Measurements from ENCODE around the gene GRK5.

GRK5 gene

GRCh38 chr10:119499677-119500002 is 292.3 kb downstream of the GRK5 start:
- H3K27ac ChIP-seq (ENCODE audit: low read length) = no peak overlapping the region
- no peaks in the 10 kb centered on the region for H4K20me1 ChIP-seq (ENCODE audit: insufficient read depth, low read length)
- no peaks in the 10 kb centered on the region for H3K4me1 ChIP-seq (ENCODE audit: low read length)
- no peaks in the 10 kb centered on the region for H3K36me3 ChIP-seq (replicated peaks; ENCODE audit: insufficient read depth, low read length)
- no peak for DNase-seq
- H3K9me2 ChIP-seq (replicated peaks; ENCODE audit: insufficient read depth, low read length) = no peaks in the 10 kb centered on the region
- no peaks in the 10 kb centered on the region for H3K9me3 ChIP-seq (replicated peaks; ENCODE audit: insufficient read depth, low read length)
- no peak overlapping the region for H3K4me2 ChIP-seq (ENCODE audit: low read depth, low read length)
- H3K79me2 ChIP-seq (ENCODE audit: low read length) = no peaks in the 10 kb centered on the region
- H3F3A ChIP-seq (ENCODE audit: insufficient read depth, low read length) = no peaks in the 10 kb centered on the region
- no peak overlapping the region for H3K9ac ChIP-seq (ENCODE audit: low read length)
- no peak overlapping the region for H3K4me3 ChIP-seq (ENCODE audit: low read length)
- H3K27me3 ChIP-seq (replicated peaks; ENCODE audit: insufficient read depth, low read length) = no peaks in the 10 kb centered on the region
- no peak overlapping the region for H2AFZ ChIP-seq (ENCODE audit: low read length)
- TF ChIP-seq EZH2 (optimal IDR thresholded peaks at IDR 0.05; ENCODE audit: low read depth, low read length) (no peak), EZH2phosphoT487 (IDR thresholded peaks at IDR 0.05; ENCODE audit: low read length) (no peak)
- TF ChIP-seq, protein P1, sequence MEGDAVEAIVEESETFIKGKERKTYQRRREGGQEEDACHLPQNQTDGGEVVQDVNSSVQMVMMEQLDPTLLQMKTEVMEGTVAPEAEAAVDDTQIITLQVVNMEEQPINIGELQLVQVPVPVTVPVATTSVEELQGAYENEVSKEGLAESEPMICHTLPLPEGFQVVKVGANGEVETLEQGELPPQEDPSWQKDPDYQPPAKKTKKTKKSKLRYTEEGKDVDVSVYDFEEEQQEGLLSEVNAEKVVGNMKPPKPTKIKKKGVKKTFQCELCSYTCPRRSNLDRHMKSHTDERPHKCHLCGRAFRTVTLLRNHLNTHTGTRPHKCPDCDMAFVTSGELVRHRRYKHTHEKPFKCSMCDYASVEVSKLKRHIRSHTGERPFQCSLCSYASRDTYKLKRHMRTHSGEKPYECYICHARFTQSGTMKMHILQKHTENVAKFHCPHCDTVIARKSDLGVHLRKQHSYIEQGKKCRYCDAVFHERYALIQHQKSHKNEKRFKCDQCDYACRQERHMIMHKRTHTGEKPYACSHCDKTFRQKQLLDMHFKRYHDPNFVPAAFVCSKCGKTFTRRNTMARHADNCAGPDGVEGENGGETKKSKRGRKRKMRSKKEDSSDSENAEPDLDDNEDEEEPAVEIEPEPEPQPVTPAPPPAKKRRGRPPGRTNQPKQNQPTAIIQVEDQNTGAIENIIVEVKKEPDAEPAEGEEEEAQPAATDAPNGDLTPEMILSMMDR (IDR thresholded peaks at IDR 0.05; ENCODE audit: low read length) = no peak

GRCh38 chr10:119500123-119500795 is 292.9 kb downstream of the GRK5 start:
- no peak overlapping the region for H3K4me3 ChIP-seq (ENCODE audit: low read length)
- no peaks in the 10 kb centered on the region for H3K9me3 ChIP-seq (replicated peaks; ENCODE audit: insufficient read depth, low read length)
- no peak overlapping the region for H3K27ac ChIP-seq (ENCODE audit: low read length)
- no peaks in the 10 kb centered on the region for H3F3A ChIP-seq (ENCODE audit: insufficient read depth, low read length)
- TF ChIP-seq EZH2phosphoT487 (IDR thresholded peaks at IDR 0.05; ENCODE audit: low read length) = no peak
- TF ChIP-seq, protein P1 (IDR thresholded peaks at IDR 0.05; ENCODE audit: low read length) = no peak
- no peak for TF ChIP-seq EZH2 (optimal IDR thresholded peaks at IDR 0.05; ENCODE audit: low read depth, low read length)
- no peak overlapping the region for H3K4me2 ChIP-seq (ENCODE audit: low read depth, low read length)
- H3K36me3 ChIP-seq (replicated peaks; ENCODE audit: insufficient read depth, low read length) = no peaks in the 10 kb centered on the region
- H3K9me2 ChIP-seq (replicated peaks; ENCODE audit: insufficient read depth, low read length) = no peaks in the 10 kb centered on the region
- no peak overlapping the region for H3K9ac ChIP-seq (ENCODE audit: low read length)
- no peaks in the 10 kb centered on the region for H3K27me3 ChIP-seq (replicated peaks; ENCODE audit: insufficient read depth, low read length)
- H4K20me1 ChIP-seq (ENCODE audit: insufficient read depth, low read length) = no peaks in the 10 kb centered on the region
- H2AFZ ChIP-seq (ENCODE audit: low read length) = no peak overlapping the region
- no peaks in the 10 kb centered on the region for H3K4me1 ChIP-seq (ENCODE audit: low read length)
- DNase-seq = no peak
- H3K79me2 ChIP-seq (ENCODE audit: low read length) = no peaks in the 10 kb centered on the region

DNA sequence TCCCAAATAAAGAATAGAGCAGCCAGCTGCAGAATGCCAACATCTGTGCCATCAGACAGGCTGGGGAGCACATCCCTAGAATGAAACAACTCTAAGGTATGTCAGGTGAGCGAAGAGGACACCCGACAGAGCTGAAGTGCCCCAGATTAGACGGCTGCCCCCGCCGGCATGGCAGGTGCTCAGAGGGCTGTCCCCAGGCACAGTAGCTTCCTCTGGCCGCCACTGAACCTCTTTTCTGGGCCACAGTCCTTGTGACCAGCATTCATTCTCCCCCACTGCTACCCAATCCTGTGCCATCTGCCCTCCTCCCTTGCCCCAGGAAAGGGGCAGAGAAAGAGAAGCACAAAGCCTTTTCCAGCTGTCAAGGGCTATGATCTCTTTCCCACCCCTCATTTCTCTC is 293.4 kb downstream of the GRK5 start:
- no peaks in the 10 kb centered on the region for H3K36me3 ChIP-seq (replicated peaks; ENCODE audit: insufficient read depth, low read length)
- no peak overlapping the region for H2AFZ ChIP-seq (ENCODE audit: low read length)
- H3K9ac ChIP-seq (ENCODE audit: low read length) = no peak overlapping the region
- no peaks in the 10 kb centered on the region for H3K27me3 ChIP-seq (replicated peaks; ENCODE audit: insufficient read depth, low read length)
- no peak for DNase-seq
- H3K4me2 ChIP-seq (ENCODE audit: low read depth, low read length) = no peak overlapping the region
- TF ChIP-seq EZH2 (optimal IDR thresholded peaks at IDR 0.05; ENCODE audit: low read depth, low read length) (no peak), EZH2phosphoT487 (IDR thresholded peaks at IDR 0.05; ENCODE audit: low read length) (no peak)
- TF ChIP-seq, protein P1 (IDR thresholded peaks at IDR 0.05; ENCODE audit: low read length) = no peak
- H3K27ac ChIP-seq (ENCODE audit: low read length) = no peak overlapping the region
- H3K9me3 ChIP-seq (replicated peaks; ENCODE audit: insufficient read depth, low read length) = no peaks in the 10 kb centered on the region
- H3K4me1 ChIP-seq (ENCODE audit: low read length) = no peaks in the 10 kb centered on the region
- H3K79me2 ChIP-seq (ENCODE audit: low read length) = no peaks in the 10 kb centered on the region
- H3K4me3 ChIP-seq (ENCODE audit: low read length) = no peak overlapping the region
- H3K9me2 ChIP-seq (replicated peaks; ENCODE audit: insufficient read depth, low read length) = no peaks in the 10 kb centered on the region
- no peaks in the 10 kb centered on the region for H3F3A ChIP-seq (ENCODE audit: insufficient read depth, low read length)
- no peaks in the 10 kb centered on the region for H4K20me1 ChIP-seq (ENCODE audit: insufficient read depth, low read length)

All from MM.1S (cell line).